Osteoblast (primary cell): ENCODE data around the gene TEX38. TPM values are rescaled to one million over a fixed set of nuclear protein-coding genes. Genes with fewer than 3 reads are reported as not detected.

Source experiments
- DNase-seq: peaks from one replicate; pipeline ENCODE4 v3.0.0; 2011; ENCODE audit warnings: low spot score, mixed read lengths; ENCODE audit not compliant: insufficient read length; ENCODE audit errors: missing footprints
- H2AFZ ChIP-seq: 2 replicates; pipeline ENCODE4 v1.6.0; 2011; ENCODE audit warnings: mild to moderate bottlenecking, low read length
- H3K27ac ChIP-seq: 2 replicates; pipeline ENCODE4 v1.5.1; 2011; ENCODE audit warnings: mild to moderate bottlenecking, low read depth, low read length, moderate library complexity
- H3K27me3 ChIP-seq: 2 replicates; pipeline ENCODE4 v1.6.0; 2012; ENCODE audit warnings: mild to moderate bottlenecking, control low read depth, inconsistent platforms, low read length, moderate library complexity; ENCODE audit not compliant: insufficient read depth
- H3K36me3 ChIP-seq: 2 replicates; pipeline ENCODE4 v1.5.1; 2011; ENCODE audit warnings: mild to moderate bottlenecking, low read length, control low read depth, moderate library complexity; ENCODE audit not compliant: insufficient read depth
- H3K4me1 ChIP-seq: 2 replicates; pipeline ENCODE4 v1.5.1; 2011; ENCODE audit warnings: mild to moderate bottlenecking, low read length, control low read depth, moderate library complexity; ENCODE audit not compliant: insufficient read depth
- H3K4me2 ChIP-seq: 2 replicates; pipeline ENCODE4 v1.6.0; 2011; ENCODE audit warnings: mild to moderate bottlenecking, low read length; ENCODE audit not compliant: insufficient read depth
- H3K4me3 ChIP-seq: fragments of 200-600 bp; sonication (generic); 3 replicates; pipeline ENCODE4 v1.5.1; 2012; ENCODE audit warnings: mild to moderate bottlenecking, low read length, inconsistent platforms; ENCODE audit not compliant: insufficient read depth
- H3K79me2 ChIP-seq: 2 replicates; pipeline ENCODE4 v1.6.0; 2012; ENCODE audit warnings: mild to moderate bottlenecking, low read length, control low read depth, inconsistent platforms; ENCODE audit not compliant: insufficient read depth
- H3K9me3 ChIP-seq: 2 replicates; pipeline ENCODE4 v1.5.1; 2011; ENCODE audit warnings: low read depth, low read length, control low read depth
- H4K20me1 ChIP-seq: 2 replicates; pipeline ENCODE4 v1.6.0; 2012; ENCODE audit warnings: mild to moderate bottlenecking, low read length, control low read depth; ENCODE audit not compliant: insufficient read depth
- CTCF ChIP-seq: IDR thresholded peaks from 2 replicates; pipeline ENCODE4 v1.5.1; 2011; ENCODE audit warnings: mild to moderate bottlenecking, low read depth, low read length, moderate library complexity; ENCODE audit errors: extremely low read depth
- total RNA-seq: library from RNA; depleted of rRNA; stranded (reverse); fragments of >200 nt; gene quantifications from 2 replicates; pipeline ENCODE4 v1.2.3, GENCODE V29; 2012

TEX38 gene
- total RNA-seq, 1 donor: not detected

- no peaks in the 10 kb centered on the region for H3K9me3 ChIP-seq
These were observed 40.9 kb upstream of the TEX38 start for GRCh38 chr1:46630719-46631118.

GRCh38 chr1:46635205-46635604, 36.4 kb upstream of the TEX38 start:
- Histone ChIP-seq H3K36me3 (peaks cover 34% of the 10 kb centered on the region), H3K79me2 (no peaks in the 10 kb centered on the region)

More at GRCh38 chr1:46630719-46631118, 40.9 kb upstream of the TEX38 start:
- Histone ChIP-seq H3K36me3 (peaks cover 25% of the 10 kb centered on the region), H4K20me1 (no peaks in the 10 kb centered on the region), H3K79me2 (no peaks in the 10 kb centered on the region), H3K4me3 (no peak overlapping the region), H3K27me3 (no peaks in the 10 kb centered on the region), H3K4me1 (no peaks in the 10 kb centered on the region), H3K4me2 (no peak overlapping the region), H2AFZ (no peak overlapping the region), H3K27ac (no peak overlapping the region)
- peak; percentile 50 for DNase-seq
- TF ChIP-seq CTCF: no peak

GRCh38 chr1:46637444-46638083, 34.1 kb upstream of the TEX38 start:
- no peak overlapping the region for H3K4me3 ChIP-seq
- DNase-seq: no peak
- no peaks in the 10 kb centered on the region for H3K9me3 ChIP-seq
- no peak for TF ChIP-seq CTCF
- H3K36me3 ChIP-seq: peaks cover 24% of the 10 kb centered on the region
- H2AFZ ChIP-seq: no peak overlapping the region
- no peaks in the 10 kb centered on the region for H3K4me1 ChIP-seq
- H3K79me2 ChIP-seq: no peaks in the 10 kb centered on the region
- no peaks in the 10 kb centered on the region for H4K20me1 ChIP-seq
- no peak overlapping the region for H3K27ac ChIP-seq
- no peaks in the 10 kb centered on the region for H3K27me3 ChIP-seq
- no peak overlapping the region for H3K4me2 ChIP-seq

More at GRCh38 chr1:46635205-46635604, 36.4 kb upstream of the TEX38 start:
- no peak overlapping the region for H3K27ac ChIP-seq
- no peaks in the 10 kb centered on the region for H3K4me1 ChIP-seq
- no peaks in the 10 kb centered on the region for H3K9me3 ChIP-seq
- TF ChIP-seq CTCF: no peak
- H3K4me3 ChIP-seq: no peak overlapping the region
- no peak overlapping the region for H3K4me2 ChIP-seq
- no peaks in the 10 kb centered on the region for H3K27me3 ChIP-seq
- no peak overlapping the region for H2AFZ ChIP-seq
- no peaks in the 10 kb centered on the region for H4K20me1 ChIP-seq
- DNase-seq: no peak

- Histone ChIP-seq H3K4me3 (no peak overlapping the region), H3K4me2 (no peak overlapping the region), H3K9me3 (no peaks in the 10 kb centered on the region), H3K79me2 (no peaks in the 10 kb centered on the region), H3K4me1 (peaks cover 12% of the 10 kb centered on the region), H4K20me1 (no peaks in the 10 kb centered on the region), H3K27ac (no peak overlapping the region), H2AFZ (no peak overlapping the region), H3K27me3 (no peaks in the 10 kb centered on the region), H3K36me3 (peaks cover 20% of the 10 kb centered on the region)
- no peak for TF ChIP-seq CTCF
- DNase-seq: no peak
These were observed 32.7 kb upstream of the TEX38 start for GRCh38 chr1:46638921-46639320.
